Panc1 (cell line): ENCODE results near the gene SIAH1. TPM values are rescaled to one million over a fixed set of nuclear protein-coding genes. Genes with fewer than 3 reads are reported as not detected.

ENCODE experiments used
- ATAC-seq: fragments of 200-7000 bp; cut with Tn5 transposase; 2 replicates; pipeline ENCODE4 v1.9.1; 2020; ENCODE audit warnings: mild to moderate bottlenecking, moderate library complexity
- BruUV-seq: library from RNA; stranded (reverse); fragments of 400-500 nt; replicated peaks from 2 replicates; lab custom pipeline; 2021; lab: Mats Ljungman, UMichigan
- CTCF ChIA-PET: fragments of 300-600 bp; sonication (Branson Sonifier 250); formaldehyde crosslinking; loops from one replicate; lab custom pipeline; 2022; ENCODE audit warnings: antibody characterized with exemption; lab: Charles Lee
- POLR2A ChIA-PET: fragments of 300-600 bp; sonication (Branson Sonifier 250); formaldehyde crosslinking; loops from one replicate; lab custom pipeline; 2022; ENCODE audit warnings: antibody characterized with exemption; lab: Charles Lee
- DNase-seq: peaks from one replicate; pipeline ENCODE4 v3.0.0-alpha.2; 2010; ENCODE audit warnings: low read depth, low spot score
- H3K27ac ChIP-seq: 2 replicates; pipeline ENCODE4 v1.5.1; 2011; ENCODE audit warnings: mild to moderate bottlenecking, low read length, inconsistent platforms
- H3K27me3 ChIP-seq: fragments of 200-500 bp; sonication (Bioruptor generic); 2 replicates; pipeline ENCODE4 v1.6.0; 2014; ENCODE audit warnings: low read length, inconsistent platforms; ENCODE audit not compliant: control insufficient read depth, insufficient read depth
- H3K36me3 ChIP-seq: fragments of 200-500 bp; sonication (Bioruptor generic); 2 replicates; pipeline ENCODE4 v1.5.1; 2014; ENCODE audit warnings: inconsistent platforms, mild to moderate bottlenecking, low read length, moderate library complexity; ENCODE audit not compliant: control insufficient read depth, insufficient read depth
- H3K4me1 ChIP-seq: 2 replicates; pipeline ENCODE4 v1.5.1; 2011; ENCODE audit warnings: inconsistent platforms, mild to moderate bottlenecking, low read length, moderate library complexity; ENCODE audit not compliant: control insufficient read depth, insufficient read depth
- H3K4me3 ChIP-seq, 2 experiments: 2 replicates each; pipeline ENCODE4 v1.5.1; 2011 to 2012; ENCODE audit warnings: low read depth in 2 of 2, low read length in 2 of 2, mild to moderate bottlenecking in 2 of 2, inconsistent platforms in 1 of 2, moderate library complexity in 1 of 2
- H3K9me3 ChIP-seq: fragments of 200-500 bp; sonication (Bioruptor generic); 2 replicates; pipeline ENCODE4 v1.5.1; 2014; ENCODE audit warnings: low read depth, mild to moderate bottlenecking, inconsistent platforms, low read length, moderate library complexity; ENCODE audit not compliant: control insufficient read depth, insufficient read depth
- CTCF ChIP-seq: fragments of 450-650 bp; IDR thresholded peaks from 2 replicates; pipeline ENCODE4 v1.5.1; 2017; ENCODE audit warnings: mild to moderate bottlenecking
- POLR2AphosphoS5 ChIP-seq: IDR thresholded peaks from 2 replicates; pipeline ENCODE4 v1.6.1; 2012; ENCODE audit warnings: mild to moderate bottlenecking, low read depth, low read length, moderate library complexity
- REST ChIP-seq, 2 experiments: IDR thresholded peaks; 2 replicates each; pipeline ENCODE4 v1.6.1; 2011 to 2012; ENCODE audit warnings: low read depth in 2 of 2, control low read depth in 1 of 2, low read length in 1 of 2, mild to moderate bottlenecking in 1 of 2, moderate library complexity in 1 of 2; ENCODE audit not compliant: insufficient read depth in 1 of 2
- SIN3A ChIP-seq: IDR thresholded peaks from 2 replicates; pipeline ENCODE4 v1.6.1; 2012; ENCODE audit warnings: low read depth, mild to moderate bottlenecking, low read length, moderate library complexity, borderline replicate concordance; ENCODE audit not compliant: insufficient read depth
- TCF7L2 ChIP-seq: IDR thresholded peaks from 2 replicates; pipeline ENCODE4 v1.6.1; 2011; ENCODE audit warnings: mild to moderate bottlenecking, low read depth, low read length, inconsistent platforms
- in situ Hi-C: cut with HindIII; loops from 2 replicates; pipeline ENCODE4 v1.10.0; 2016; ENCODE audit warnings: low sequenced_read_pairs, low pct_unique_long_range_greater_than_20kb
- intact Hi-C: fragments of 100-400 bp; cut with micrococcal nuclease; formaldehyde crosslinking; loops from one replicate; pipeline ENCODE4 v1.10.0; 2022; ENCODE audit not compliant: unreplicated experiment
- total RNA-seq: library from RNA; stranded (reverse); gene quantifications from one replicate; pipeline ENCODE4 v1.2.1, GENCODE V29; 2021; ENCODE audit not compliant: unreplicated experiment

SIAH1 gene
- total RNA-seq, 1 experiment from 2014 or later = 18.8 TPM

- ATAC-seq (no peak), DNase-seq (no peak)
- intact Hi-C loops (no loop called here), in situ Hi-C loops (no loop called here)
- POLR2A ChIA-PET = no interaction called here
- TF ChIP-seq SIN3A (no peak), POLR2AphosphoS5 (no peak), CTCF (no peak), TCF7L2 (no peak), REST (IDR thresholded peaks at IDR 0.05; ENCODE audit: insufficient read depth in 1 of 2, low read depth in 2 of 2, low read length in 1 of 2) (no peak)
- no TSS peak for BruUV-seq
- Histone ChIP-seq H3K27ac (no peak overlapping the region), H3K4me3 (no peak overlapping the region), H3K36me3 (no peaks in the 10 kb centered on the region; the same call in none of the 2 replicates), H3K27me3 (no peaks in the 10 kb centered on the region), H3K4me1 (peaks cover 14% of the 10 kb centered on the region), H3K9me3 (no peaks in the 10 kb centered on the region)
- CTCF ChIA-PET = no interaction called here
Measured at GRCh38 chr16:48381201-48381600, 4.0 kb downstream of the SIAH1 start.

- Histone ChIP-seq H3K4me3 (no peak overlapping the region), H3K36me3 (no peaks in the 10 kb centered on the region; the same call in none of the 2 replicates), H3K9me3 (no peaks in the 10 kb centered on the region), H3K27me3 (no peaks in the 10 kb centered on the region), H3K4me1 (peaks cover 21% of the 10 kb centered on the region), H3K27ac (no peak overlapping the region)
- ChIA-PET CTCF (no interaction called here), POLR2A (no interaction called here)
- no peak for ATAC-seq
- no TSS peak for BruUV-seq
- DNase-seq = no peak
- intact Hi-C loops = no loop called here
- TF ChIP-seq REST (IDR thresholded peaks at IDR 0.05; ENCODE audit: insufficient read depth in 1 of 2, low read depth in 2 of 2, low read length in 1 of 2) = no peak
- in situ Hi-C loops = no loop called here
Measured at GRCh38 chr16:48378836-48379235, 6.4 kb downstream of the SIAH1 start.
